ENCODE data around the gene CUX1.

GRCh38 chr7:102180727-102181126 lies 363.3 kb downstream of the CUX1 start:
- TF ChIP-seq EZH2 (IDR thresholded peaks at IDR 0.05; ENCODE audit: insufficient read depth, low read length) = no peak
- TF ChIP-seq, protein P1, sequence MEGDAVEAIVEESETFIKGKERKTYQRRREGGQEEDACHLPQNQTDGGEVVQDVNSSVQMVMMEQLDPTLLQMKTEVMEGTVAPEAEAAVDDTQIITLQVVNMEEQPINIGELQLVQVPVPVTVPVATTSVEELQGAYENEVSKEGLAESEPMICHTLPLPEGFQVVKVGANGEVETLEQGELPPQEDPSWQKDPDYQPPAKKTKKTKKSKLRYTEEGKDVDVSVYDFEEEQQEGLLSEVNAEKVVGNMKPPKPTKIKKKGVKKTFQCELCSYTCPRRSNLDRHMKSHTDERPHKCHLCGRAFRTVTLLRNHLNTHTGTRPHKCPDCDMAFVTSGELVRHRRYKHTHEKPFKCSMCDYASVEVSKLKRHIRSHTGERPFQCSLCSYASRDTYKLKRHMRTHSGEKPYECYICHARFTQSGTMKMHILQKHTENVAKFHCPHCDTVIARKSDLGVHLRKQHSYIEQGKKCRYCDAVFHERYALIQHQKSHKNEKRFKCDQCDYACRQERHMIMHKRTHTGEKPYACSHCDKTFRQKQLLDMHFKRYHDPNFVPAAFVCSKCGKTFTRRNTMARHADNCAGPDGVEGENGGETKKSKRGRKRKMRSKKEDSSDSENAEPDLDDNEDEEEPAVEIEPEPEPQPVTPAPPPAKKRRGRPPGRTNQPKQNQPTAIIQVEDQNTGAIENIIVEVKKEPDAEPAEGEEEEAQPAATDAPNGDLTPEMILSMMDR (IDR thresholded peaks at IDR 0.05; ENCODE audit: insufficient read depth, low read depth, low read length) = no peak

Data from astrocyte (in vitro differentiated cells and primary cell).